ENCODE measurements around the gene PTPRG. TPM values are rescaled to one million over a fixed set of nuclear protein-coding genes. Genes with fewer than 3 reads are reported as not detected.

Gene PTPRG
- total and polyA plus RNA-seq, 7 donors = 0.69 to 76.3 (median 62.7) TPM

- TF ChIP-seq EP300 (IDR thresholded peaks at IDR 0.05) (no peak), POLR2AphosphoS5 (IDR thresholded peaks at IDR 0.05) (no peak), POLR2A (IDR thresholded peaks at IDR 0.05) (no peak), CTCF (IDR thresholded peaks at IDR 0.05) (no peak)
- intact Hi-C loops (cut with DNase I) = no loop called here
- no peak for DNase-seq
- H3K27me3 ChIP-seq = no peaks in the 10 kb centered on the region
- no peaks in the 10 kb centered on the region for H3K4me1 ChIP-seq
- no peak overlapping the region for H3K27ac ChIP-seq
- H3K36me3 ChIP-seq = no peaks in the 10 kb centered on the region
- 85 to 95% methylated on average over 4 of the region's 4 CpGs for WGBS, 2 donors
- H3K9me3 ChIP-seq = no peaks in the 10 kb centered on the region
- H3K4me3 ChIP-seq = no peak overlapping the region
Observed at GRCh38 chr3:61989681-61990080, 428.3 kb downstream of the PTPRG start.

DNA sequence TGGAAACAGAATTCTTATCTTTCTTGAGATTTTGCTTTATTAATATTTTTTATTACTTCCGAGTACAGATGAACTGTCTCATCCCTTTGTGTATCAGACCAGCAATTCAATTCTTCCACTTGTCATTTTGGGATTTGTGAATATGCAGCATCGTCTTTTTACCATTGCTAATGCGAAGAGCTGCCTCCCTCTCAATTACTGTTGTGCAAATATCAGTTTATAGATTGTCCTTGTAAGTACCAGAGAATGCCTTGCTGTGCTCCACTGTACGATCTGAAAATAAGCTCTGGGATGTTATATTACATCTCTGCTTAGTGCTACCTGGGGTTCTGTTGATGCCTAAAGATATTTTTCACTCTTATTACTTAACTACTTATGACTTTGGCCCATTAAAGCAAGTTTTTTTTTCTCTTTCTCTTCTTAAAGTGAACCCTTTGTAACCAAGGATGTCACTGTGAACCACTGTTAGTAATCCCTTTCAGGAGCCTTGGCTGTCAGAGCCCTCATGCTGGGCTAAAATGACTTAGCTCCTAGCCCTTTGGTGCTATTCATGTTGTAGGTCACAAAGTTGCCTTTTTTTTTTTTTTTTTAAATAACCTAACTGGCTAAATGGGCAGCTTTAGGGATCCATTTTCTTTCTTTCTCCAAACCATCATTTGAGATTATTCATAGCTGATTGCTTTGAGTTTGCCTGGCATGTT, 429.1 kb downstream of the PTPRG start:
- no peak for DNase-seq
- Histone ChIP-seq H3K4me3 (no peak overlapping the region), H3K36me3 (no peaks in the 10 kb centered on the region), H3K27ac (no peak overlapping the region), H3K4me1 (no peaks in the 10 kb centered on the region), H3K9me3 (no peaks in the 10 kb centered on the region), H3K27me3 (no peaks in the 10 kb centered on the region)
- 94 to 96% methylated on average over 4 of the region's 4 CpGs for WGBS, 2 donors
- TF ChIP-seq POLR2A (IDR thresholded peaks at IDR 0.05) (no peak), EP300 (IDR thresholded peaks at IDR 0.05) (no peak), POLR2AphosphoS5 (IDR thresholded peaks at IDR 0.05) (no peak), CTCF (IDR thresholded peaks at IDR 0.05) (no peak)
- intact Hi-C loops (cut with DNase I) = no loop called here

DNA sequence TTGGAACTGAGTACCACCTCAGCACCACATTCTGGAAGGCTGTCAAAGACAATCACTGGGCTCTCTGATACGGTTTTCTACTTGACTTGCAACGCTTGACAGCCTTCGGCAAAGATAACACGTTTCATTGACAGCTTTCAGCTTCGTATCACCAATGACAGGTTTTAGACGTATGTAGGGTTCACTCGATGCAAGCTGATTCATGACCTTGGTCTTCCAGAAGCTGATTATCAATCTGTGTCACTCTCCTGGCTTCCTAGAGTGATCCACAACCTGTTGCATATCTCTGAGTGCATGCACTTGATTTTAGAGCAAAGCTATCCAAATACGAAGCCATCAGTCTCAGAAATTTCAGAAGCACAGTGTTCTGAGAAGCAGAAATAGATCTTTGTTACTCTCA, 430.3 kb downstream of the PTPRG start:
- Histone ChIP-seq H3K4me1 (peaks cover 0 to 11% (median 10%) of the 10 kb centered on the region in 4 donors), H3K9me3 (no peaks in the 10 kb centered on the region), H3K27me3 (no peaks in the 10 kb centered on the region), H3K4me3 (no peak overlapping the region), H3K27ac (no peak overlapping the region), H3K36me3 (no peaks in the 10 kb centered on the region)
- TF ChIP-seq EP300 (IDR thresholded peaks at IDR 0.05) (no peak), POLR2AphosphoS5 (IDR thresholded peaks at IDR 0.05) (no peak)
- intact Hi-C loops (cut with DNase I) = no loop called here
- DNase-seq = no peak
- WGBS, 2 donors = 94 to 95% methylated on average over 8 of the region's 8 CpGs

DNA sequence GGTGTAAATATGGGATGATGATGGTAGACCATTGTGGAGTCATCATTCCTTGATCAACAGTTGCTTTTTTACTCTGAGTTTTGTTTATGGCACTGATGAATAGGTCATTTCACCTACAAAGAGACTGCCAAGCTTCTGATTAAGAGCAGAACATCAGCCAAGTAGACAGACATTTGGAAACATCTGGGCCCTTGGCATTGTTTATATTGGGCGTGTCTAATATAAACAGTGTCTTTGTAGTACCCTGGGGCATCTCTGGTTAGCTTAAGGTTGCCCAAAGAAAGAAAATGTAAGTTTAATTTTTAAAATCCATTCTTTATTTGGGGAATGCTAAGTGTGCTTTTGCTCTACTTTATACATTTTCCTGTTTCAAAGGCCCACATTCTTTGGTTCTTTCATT, 435.0 kb downstream of the PTPRG start:
- H3K27me3 ChIP-seq = no peaks in the 10 kb centered on the region
- WGBS, 2 donors = 49 to 59% methylated on average over 1 of the region's 1 CpG
- DNase-seq = no peak
- H3K9me3 ChIP-seq = no peaks in the 10 kb centered on the region
- H3K36me3 ChIP-seq = no peaks in the 10 kb centered on the region
- H3K4me1 ChIP-seq = peaks cover 0 to 19% (median 15%) of the 10 kb centered on the region in 4 donors
- H3K4me3 ChIP-seq = no peak overlapping the region
- intact Hi-C loops (cut with DNase I) = no loop called here
- no peak for TF ChIP-seq POLR2A (IDR thresholded peaks at IDR 0.05)
- TF ChIP-seq CTCF (IDR thresholded peaks at IDR 0.05) = no peak
- TF ChIP-seq POLR2AphosphoS5 (IDR thresholded peaks at IDR 0.05) = peak in 2 of 4 donors; percentile 34 to 58
- no peak for TF ChIP-seq EP300 (IDR thresholded peaks at IDR 0.05)
- H3K27ac ChIP-seq = peak overlapping the region in 2 of 4 donors; percentile 24 to 46

DNA sequence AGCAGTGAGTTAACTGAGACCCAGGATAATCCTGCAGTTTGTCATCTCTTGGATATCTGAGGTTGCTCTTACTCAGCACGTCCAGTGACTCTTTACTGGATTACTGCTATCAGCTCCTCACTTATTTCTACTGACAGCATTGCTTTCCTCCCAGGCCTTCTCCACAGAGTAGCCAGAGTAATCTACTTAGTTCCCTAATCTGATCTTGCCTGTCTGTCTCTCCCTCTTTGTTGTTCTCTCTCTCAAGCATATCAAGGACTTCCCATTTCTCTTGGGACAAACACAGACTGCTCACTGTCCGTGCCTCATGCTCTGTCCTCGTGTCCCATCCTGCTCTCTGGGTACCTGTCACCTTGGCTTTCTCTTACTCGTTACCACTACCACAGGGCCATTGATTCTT, 435.7 kb downstream of the PTPRG start:
- no peak for DNase-seq
- peaks cover 0 to 19% (median 15%) of the 10 kb centered on the region in 4 donors for H3K4me1 ChIP-seq
- TF ChIP-seq POLR2A (IDR thresholded peaks at IDR 0.05) (no peak), CTCF (IDR thresholded peaks at IDR 0.05) (no peak), POLR2AphosphoS5 (IDR thresholded peaks at IDR 0.05) (no peak), EP300 (IDR thresholded peaks at IDR 0.05) (no peak)
- intact Hi-C loops (cut with DNase I) = no loop called here
- no peaks in the 10 kb centered on the region for H3K36me3 ChIP-seq
- H3K27me3 ChIP-seq = no peaks in the 10 kb centered on the region
- no peaks in the 10 kb centered on the region for H3K9me3 ChIP-seq
- WGBS, 2 donors = 86 to 92% methylated on average over 4 of the region's 4 CpGs
- peak overlapping the region in 2 of 4 donors; percentile 24 to 46 for H3K27ac ChIP-seq
- no peak overlapping the region for H3K4me3 ChIP-seq
